Keratinocyte (primary cell): ENCODE measurements around the gene KRI1.

Experiments
- CTCF ChIP-seq, 3 experiments: IDR thresholded peaks in 1 of 3; conservative IDR thresholded peaks in 1 of 3; optimal IDR thresholded peaks in 1 of 3; 2 replicates in 2 of 3; 3 replicates in 1 of 3; pipeline versions ENCODE3 to v1.5.1; 2011; ENCODE audit warnings: low read length in 3 of 3, mild to moderate bottlenecking in 3 of 3, moderate library complexity in 2 of 3, control low read depth in 1 of 3, inconsistent platforms in 1 of 3; ENCODE audit not compliant: insufficient read depth in 2 of 3; ENCODE audit errors: extremely low read depth in 1 of 3
- EZH2 ChIP-seq: IDR thresholded peaks from one replicate; pipeline ENCODE4 v1.6.1; 2012; ENCODE audit warnings: inconsistent platforms, mild to moderate bottlenecking, low read length, moderate library complexity

GRCh38 chr19:10555610-10555973 is 10.2 kb downstream of the KRI1 start:
- TF ChIP-seq EZH2 (no peak), CTCF (optimal IDR thresholded peaks at IDR 0.05 in 1 of 3, IDR thresholded peaks at IDR 0.05 in 1 of 3, conservative IDR thresholded peaks at IDR 0.05 in 1 of 3; ENCODE audit: extremely low read depth in 1 of 3, insufficient read depth in 2 of 3, low read length in 3 of 3) (no peak)
